Osteocyte (in vitro differentiated cells): Measurements from ENCODE around the gene DNAJC8. TPM values are rescaled to one million over a fixed set of nuclear protein-coding genes. Genes with fewer than 3 reads are reported as not detected.

ENCODE experiments used
- DNase-seq: peaks from one replicate; pipeline ENCODE4 v3.0.0; 2021; ENCODE audit warnings: mixed read lengths; ENCODE audit not compliant: unreplicated experiment; ENCODE audit errors: extremely low spot score
- H3K27ac Mint-ChIP-seq: one replicate; pipeline ENCODE4 v1.8.0; 2021; ENCODE audit warnings: mild to moderate bottlenecking, mixed read lengths; ENCODE audit not compliant: unreplicated experiment
- H3K27me3 Mint-ChIP-seq: one replicate; pipeline ENCODE4 v1.8.0; 2021; ENCODE audit warnings: mixed read lengths; ENCODE audit not compliant: unreplicated experiment
- H3K36me3 Mint-ChIP-seq: one replicate; pipeline ENCODE4 v1.8.0; 2021; ENCODE audit warnings: mixed read lengths; ENCODE audit not compliant: unreplicated experiment
- H3K4me1 Mint-ChIP-seq: one replicate; pipeline ENCODE4 v1.8.0; 2021; ENCODE audit warnings: mixed read lengths; ENCODE audit not compliant: unreplicated experiment
- H3K4me3 Mint-ChIP-seq: one replicate; pipeline ENCODE4 v1.8.0; 2021; ENCODE audit warnings: mild to moderate bottlenecking, moderate library complexity, mixed read lengths; ENCODE audit not compliant: unreplicated experiment
- H3K9me3 Mint-ChIP-seq: one replicate; pipeline ENCODE4 v1.8.0; 2021; ENCODE audit warnings: mixed read lengths; ENCODE audit not compliant: unreplicated experiment
- CTCF ChIP-seq: fragments of 200-600 bp; sonication (generic); IDR thresholded peaks from 2 replicates; pipeline ENCODE4 v1.5.0; 2021; ENCODE audit warnings: antibody characterized with exemption, mild to moderate bottlenecking, moderate library complexity
- total RNA-seq: library from RNA; stranded (reverse); gene quantifications from 2 replicates; pipeline ENCODE4 v1.2.1, GENCODE V29; 2021

The DNAJC8 gene
- total RNA-seq, 1 donor from 2014 or later = 92.2 TPM

GRCh38 chr1:28199328-28200233 is 33.2 kb downstream of the DNAJC8 start:
- H3K27ac Mint-ChIP-seq = no peak overlapping the region
- no peak for TF ChIP-seq CTCF
- H3K9me3 Mint-ChIP-seq = no peaks in the 10 kb centered on the region
- H3K4me1 Mint-ChIP-seq = no peaks in the 10 kb centered on the region
- H3K4me3 Mint-ChIP-seq = no peak overlapping the region
- H3K27me3 Mint-ChIP-seq = no peaks in the 10 kb centered on the region
- peaks cover 32% of the 10 kb centered on the region for H3K36me3 Mint-ChIP-seq
- DNase-seq = no peak

GRCh38 chr1:28197682-28198415 is 35.0 kb downstream of the DNAJC8 start:
- Mint-ChIP-seq H3K36me3 (peaks cover 22% of the 10 kb centered on the region), H3K4me1 (no peaks in the 10 kb centered on the region), H3K4me3 (no peak overlapping the region), H3K27me3 (no peaks in the 10 kb centered on the region), H3K9me3 (no peaks in the 10 kb centered on the region), H3K27ac (no peak overlapping the region)
- no peak for DNase-seq
- no peak for TF ChIP-seq CTCF

GRCh38 chr1:28196330-28196729 is 36.5 kb downstream of the DNAJC8 start:
- no peaks in the 10 kb centered on the region for H3K9me3 Mint-ChIP-seq
- no peaks in the 10 kb centered on the region for H3K4me1 Mint-ChIP-seq
- no peak overlapping the region for H3K4me3 Mint-ChIP-seq
- no peak for DNase-seq
- H3K27me3 Mint-ChIP-seq = no peaks in the 10 kb centered on the region
- H3K36me3 Mint-ChIP-seq = peaks cover 22% of the 10 kb centered on the region
- TF ChIP-seq CTCF = no peak
- H3K27ac Mint-ChIP-seq = no peak overlapping the region

DNA sequence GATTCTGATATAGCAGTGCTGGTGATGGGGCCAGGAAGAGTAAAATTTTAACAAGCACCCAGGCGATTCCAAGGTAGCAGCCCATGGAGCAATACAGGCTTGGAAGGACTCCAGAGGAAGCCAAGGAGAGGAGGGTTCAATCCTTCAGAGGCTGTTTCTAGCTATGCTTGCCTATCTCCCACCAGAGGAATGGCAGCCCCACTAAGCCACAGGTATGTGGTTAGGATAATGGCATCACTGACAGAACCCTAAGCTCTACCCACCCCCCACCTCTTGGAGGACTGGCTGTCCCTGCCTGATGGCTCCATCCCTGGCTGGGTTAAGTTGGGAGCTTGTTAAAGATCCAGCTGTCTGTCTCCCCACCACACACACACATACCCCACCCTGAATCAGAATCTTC is 37.0 kb downstream of the DNAJC8 start:
- H3K27me3 Mint-ChIP-seq = no peaks in the 10 kb centered on the region
- H3K4me3 Mint-ChIP-seq = no peak overlapping the region
- DNase-seq = no peak
- peaks cover 18% of the 10 kb centered on the region for H3K36me3 Mint-ChIP-seq
- H3K27ac Mint-ChIP-seq = no peak overlapping the region
- TF ChIP-seq CTCF = no peak
- H3K4me1 Mint-ChIP-seq = no peaks in the 10 kb centered on the region
- H3K9me3 Mint-ChIP-seq = no peaks in the 10 kb centered on the region
